Natural killer cell (primary cell): ENCODE results near the gene ST6GALNAC3. TPM values are rescaled to one million over a fixed set of nuclear protein-coding genes. Genes with fewer than 3 reads are reported as not detected.

ENCODE experiments used
- ATAC-seq, 3 donors: fragments of 150-1000 bp in 2 of 3; fragments of 200-7000 bp in 1 of 3; cut with Tn5 transposase; 1 replicate in 1 of 3; 2 replicates in 2 of 3; pipeline ENCODE4 v1.10.0; 2021; ENCODE audit warnings: mild to moderate bottlenecking in 2 of 3, moderate library complexity in 2 of 3
- DNase-seq, 2 donors: peaks; one replicate each; pipeline versions ENCODE4 v3.0.0 to v3.0.0-alpha.2; 2013 to 2021; ENCODE audit warnings: mixed read lengths in 1 of 2
- H3K27ac ChIP-seq: one replicate; pipeline ENCODE4 v1.5.1; 2013; ENCODE audit warnings: mild to moderate bottlenecking, low read length
- H3K27me3 ChIP-seq: one replicate; pipeline ENCODE4 v1.6.1; 2013; ENCODE audit warnings: low read length; ENCODE audit not compliant: control insufficient read depth, insufficient read depth
- H3K36me3 ChIP-seq: one replicate; pipeline ENCODE4 v1.6.1; 2013; ENCODE audit warnings: low read length; ENCODE audit not compliant: control insufficient read depth, insufficient read depth
- H3K4me1 ChIP-seq: one replicate; pipeline ENCODE4 v1.6.1; 2013; ENCODE audit warnings: low read length; ENCODE audit not compliant: control insufficient read depth, insufficient read depth
- H3K4me3 ChIP-seq: one replicate; pipeline ENCODE4 v1.5.1; 2013; ENCODE audit warnings: low read length
- H3K9me3 ChIP-seq: one replicate; pipeline ENCODE4 v1.6.1; 2013; ENCODE audit warnings: low read length; ENCODE audit not compliant: control insufficient read depth, insufficient read depth
- H3K27ac Mint-ChIP-seq, 2 donors: one replicate each; pipeline ENCODE4 v1.8.0; 2022; ENCODE audit warnings: mild to moderate bottlenecking in 2 of 2, mixed read lengths in 2 of 2, moderate library complexity in 1 of 2
- H3K27me3 Mint-ChIP-seq, 2 donors: one replicate each; pipeline ENCODE4 v1.8.0; 2022; ENCODE audit warnings: low read depth in 2 of 2, mixed read lengths in 2 of 2
- H3K36me3 Mint-ChIP-seq: one replicate; pipeline ENCODE4 v1.8.0; 2022; ENCODE audit warnings: mixed read lengths
- H3K4me1 Mint-ChIP-seq, 2 donors: one replicate each; pipeline ENCODE4 v1.8.0; 2022; ENCODE audit warnings: mixed read lengths in 2 of 2
- H3K4me3 Mint-ChIP-seq: one replicate; pipeline ENCODE4 v1.8.0; 2022; ENCODE audit warnings: mild to moderate bottlenecking, moderate library complexity, mixed read lengths
- H3K9me3 Mint-ChIP-seq, 2 donors: one replicate each; pipeline ENCODE4 v1.8.0; 2022; ENCODE audit warnings: mixed read lengths in 2 of 2
- WGBS: methylation state at CpG from one replicate; pipeline ENCODE4 v1.1.7; 2013; ENCODE audit warnings: missing lambda C conversion rate; ENCODE audit not compliant: insufficient coverage; 5-methylcytosine and 5-hydroxymethylcytosine counted together
- intact Hi-C: fragments of 100-400 bp; cut with micrococcal nuclease; formaldehyde crosslinking; loops from one replicate; pipeline ENCODE4 v1.14.2; 2022
- total RNA-seq, 4 donors: library from RNA; stranded (reverse); fragments of 120-200 nt in 1 of 4; gene quantifications; one replicate each; pipeline versions ENCODE4 v1.2.3 to v1.2.4, GENCODE V29; 2013 to 2022
- TF ChIP-seq, protein P1 (sequence below): fragments of 200-600 bp; IDR thresholded peaks from one replicate; pipeline ENCODE4 v1.8.0; 2022; ENCODE audit warnings: antibody characterized with exemption

ST6GALNAC3 gene
- total RNA-seq, 3 donors from 2014 or later (not counting 1 experiment from before 2014, with no cell fraction given): not detected

GRCh38 chr1:76530953-76531352, 456.4 kb downstream of the ST6GALNAC3 start:
- DNase-seq: no peak
- no peak for ATAC-seq
- peaks cover 3 to 10% of the 10 kb centered on the region in 2 donors for H3K9me3 Mint-ChIP-seq
- no peaks in the 10 kb centered on the region for H3K27me3 Mint-ChIP-seq
- intact Hi-C loops: no loop called here
- Histone ChIP-seq H3K9me3 (no peaks in the 10 kb centered on the region), H3K27ac (no peak overlapping the region), H3K36me3 (no peaks in the 10 kb centered on the region), H3K4me3 (no peak overlapping the region), H3K27me3 (no peaks in the 10 kb centered on the region), H3K4me1 (no peaks in the 10 kb centered on the region)
- TF ChIP-seq, protein P1, sequence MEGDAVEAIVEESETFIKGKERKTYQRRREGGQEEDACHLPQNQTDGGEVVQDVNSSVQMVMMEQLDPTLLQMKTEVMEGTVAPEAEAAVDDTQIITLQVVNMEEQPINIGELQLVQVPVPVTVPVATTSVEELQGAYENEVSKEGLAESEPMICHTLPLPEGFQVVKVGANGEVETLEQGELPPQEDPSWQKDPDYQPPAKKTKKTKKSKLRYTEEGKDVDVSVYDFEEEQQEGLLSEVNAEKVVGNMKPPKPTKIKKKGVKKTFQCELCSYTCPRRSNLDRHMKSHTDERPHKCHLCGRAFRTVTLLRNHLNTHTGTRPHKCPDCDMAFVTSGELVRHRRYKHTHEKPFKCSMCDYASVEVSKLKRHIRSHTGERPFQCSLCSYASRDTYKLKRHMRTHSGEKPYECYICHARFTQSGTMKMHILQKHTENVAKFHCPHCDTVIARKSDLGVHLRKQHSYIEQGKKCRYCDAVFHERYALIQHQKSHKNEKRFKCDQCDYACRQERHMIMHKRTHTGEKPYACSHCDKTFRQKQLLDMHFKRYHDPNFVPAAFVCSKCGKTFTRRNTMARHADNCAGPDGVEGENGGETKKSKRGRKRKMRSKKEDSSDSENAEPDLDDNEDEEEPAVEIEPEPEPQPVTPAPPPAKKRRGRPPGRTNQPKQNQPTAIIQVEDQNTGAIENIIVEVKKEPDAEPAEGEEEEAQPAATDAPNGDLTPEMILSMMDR: no peak
- WGBS: 75% methylated on average over 3 of the region's 3 CpGs
- no peak overlapping the region for H3K27ac Mint-ChIP-seq
- no peak overlapping the region for H3K4me3 Mint-ChIP-seq
- H3K36me3 Mint-ChIP-seq: no peaks in the 10 kb centered on the region
- H3K4me1 Mint-ChIP-seq: no peaks in the 10 kb centered on the region

GRCh38 chr1:76541618-76542017, 467.1 kb downstream of the ST6GALNAC3 start:
- no peak overlapping the region for H3K27ac Mint-ChIP-seq

DNA sequence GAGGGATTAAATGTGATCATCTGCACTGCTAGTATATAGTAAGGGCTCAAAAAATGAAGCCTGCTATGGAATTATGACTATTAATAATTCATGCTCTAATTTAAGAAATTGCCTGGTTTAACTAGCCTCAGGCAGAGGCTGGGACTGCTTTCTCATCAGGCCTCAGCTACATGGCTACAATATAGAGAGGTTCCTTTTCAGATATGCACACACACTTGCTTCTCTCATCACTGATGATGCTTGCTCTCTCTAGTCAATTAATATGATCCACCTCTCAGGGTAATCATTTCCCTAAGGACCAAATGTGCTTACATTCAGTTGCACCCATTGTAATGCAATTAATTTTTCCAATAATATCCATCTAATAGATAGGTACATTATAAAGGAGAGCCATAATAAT, 467.8 kb downstream of the ST6GALNAC3 start:
- H3K4me1 Mint-ChIP-seq: no peaks in the 10 kb centered on the region
- Histone ChIP-seq H3K9me3 (peaks cover 2% of the 10 kb centered on the region), H3K36me3 (no peaks in the 10 kb centered on the region), H3K4me3 (no peak overlapping the region), H3K4me1 (no peaks in the 10 kb centered on the region), H3K27ac (no peak overlapping the region), H3K27me3 (no peaks in the 10 kb centered on the region)
- no peak for DNase-seq
- peaks cover under 1 to 2% of the 10 kb centered on the region in 2 donors for H3K9me3 Mint-ChIP-seq
- intact Hi-C loops: no loop called here
- no peak for ATAC-seq
- H3K4me3 Mint-ChIP-seq: no peak overlapping the region
- no peak overlapping the region for H3K27ac Mint-ChIP-seq
- peaks cover 0 to under 1% of the 10 kb centered on the region in 2 donors for H3K27me3 Mint-ChIP-seq
- H3K36me3 Mint-ChIP-seq: no peaks in the 10 kb centered on the region
- TF ChIP-seq, protein P1: no peak

More at GRCh38 chr1:76541618-76542017, 467.1 kb downstream of the ST6GALNAC3 start:
- Mint-ChIP-seq H3K4me3 (no peak overlapping the region), H3K27me3 (peaks cover 0 to 2% of the 10 kb centered on the region in 2 donors), H3K4me1 (no peaks in the 10 kb centered on the region), H3K9me3 (peaks cover 3 to 4% of the 10 kb centered on the region in 2 donors), H3K36me3 (no peaks in the 10 kb centered on the region)
- WGBS: 63% methylated on average over 2 of the region's 2 CpGs
- H3K4me3 ChIP-seq: no peak overlapping the region
- H3K27me3 ChIP-seq: no peaks in the 10 kb centered on the region
- intact Hi-C loops: no loop called here
- TF ChIP-seq, protein P1: no peak
- no peaks in the 10 kb centered on the region for H3K36me3 ChIP-seq
- peaks cover 1% of the 10 kb centered on the region for H3K9me3 ChIP-seq
- ATAC-seq: no peak
- H3K4me1 ChIP-seq: no peaks in the 10 kb centered on the region
- DNase-seq: no peak
- H3K27ac ChIP-seq: no peak overlapping the region

- intact Hi-C loops: no loop called here
- no peaks in the 10 kb centered on the region for H3K4me1 Mint-ChIP-seq
- DNase-seq: no peak
- TF ChIP-seq, protein P1: no peak
- H3K36me3 Mint-ChIP-seq: no peaks in the 10 kb centered on the region
- H3K4me3 Mint-ChIP-seq: no peak overlapping the region
- ATAC-seq: no peak
- no peak overlapping the region for H3K4me3 ChIP-seq
- no peaks in the 10 kb centered on the region for H3K4me1 ChIP-seq
- H3K9me3 Mint-ChIP-seq: peaks cover 0 to 2% of the 10 kb centered on the region in 2 donors
- H3K9me3 ChIP-seq: peaks cover 2% of the 10 kb centered on the region
- no peaks in the 10 kb centered on the region for H3K27me3 ChIP-seq
- no peak overlapping the region for H3K27ac Mint-ChIP-seq
- H3K36me3 ChIP-seq: no peaks in the 10 kb centered on the region
- H3K27me3 Mint-ChIP-seq: no peaks in the 10 kb centered on the region
- no peak overlapping the region for H3K27ac ChIP-seq
- WGBS: 83% methylated on average over 3 of the region's 3 CpGs
Measured at GRCh38 chr1:76543495-76543894, 468.9 kb downstream of the ST6GALNAC3 start.
